ENCODE measurements around the gene PTGES3.
"Not testable (repeated sequence)": the region's sequence is repeated elsewhere in the genome, so short reads cannot be mapped to it uniquely, and the experiment has no call there.

The PTGES3 gene

DNA sequence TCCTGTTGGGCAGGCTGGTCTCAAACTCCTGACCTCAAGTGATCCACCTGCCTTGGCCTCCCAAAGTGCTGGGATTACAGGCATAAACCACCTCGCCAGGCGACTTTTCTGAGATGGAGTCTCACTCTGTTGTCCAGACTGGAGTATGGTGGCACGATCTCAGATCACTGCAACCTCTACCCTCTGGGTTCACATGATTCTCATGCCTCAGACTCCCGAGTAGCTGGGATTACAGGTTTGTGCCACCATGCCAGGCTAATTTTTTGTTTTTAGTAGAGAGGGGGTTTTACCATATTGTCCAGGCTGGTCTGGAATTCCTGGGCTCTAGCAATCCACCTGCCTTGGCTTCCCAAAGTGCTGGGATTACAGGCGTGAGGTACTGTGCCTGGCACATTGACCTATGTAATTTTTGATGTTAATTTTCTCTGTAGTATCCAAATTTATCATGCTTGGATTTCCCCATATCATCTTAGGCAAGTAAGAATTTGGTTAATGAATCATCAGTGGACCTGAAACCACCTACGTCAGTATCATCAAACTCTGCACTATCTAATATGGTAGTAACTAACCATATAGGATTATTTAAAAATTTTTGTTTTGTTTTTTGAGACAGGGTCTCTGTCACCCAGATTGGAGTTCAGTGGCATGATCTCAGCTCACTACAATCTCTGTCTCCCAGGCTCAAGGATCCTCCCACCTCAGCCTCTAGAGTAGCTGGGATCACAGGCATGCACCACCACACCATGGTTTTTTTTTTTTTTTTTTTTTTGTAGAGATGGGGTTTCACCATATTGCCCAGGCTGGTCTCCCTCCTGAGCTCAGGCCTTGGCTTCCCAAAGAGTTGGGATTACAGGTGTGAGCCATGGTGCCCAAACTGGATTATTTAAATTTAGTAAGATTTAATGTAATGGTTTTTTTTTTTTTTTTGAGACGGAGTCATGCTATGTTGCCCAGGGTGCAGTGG, 30.4 kb downstream of the PTGES3 start:
- DNase-seq (ENCODE audit: low spot score), result no peak

DNA sequence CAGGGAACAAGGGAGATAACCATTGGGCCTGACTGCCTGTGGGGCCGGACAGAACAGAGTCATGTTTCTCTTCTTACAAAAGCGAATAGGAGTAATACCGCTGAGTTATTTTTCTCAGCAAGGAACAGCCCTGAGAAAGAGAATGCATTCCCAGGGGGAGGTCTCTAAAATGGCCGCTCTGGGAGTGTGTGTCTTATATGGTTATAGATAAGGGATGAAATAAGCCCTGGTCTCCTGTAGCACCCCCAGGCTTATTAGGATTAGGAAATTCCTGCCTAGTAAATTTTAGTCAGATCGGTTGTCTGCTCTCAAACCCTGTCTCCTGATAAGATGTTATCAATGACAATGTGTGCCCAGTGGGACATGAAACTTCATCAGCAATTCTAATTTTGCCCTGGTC, 34.3 kb downstream of the PTGES3 start:
- not testable (repeated sequence) for DNase-seq (ENCODE audit: low spot score)

DNA sequence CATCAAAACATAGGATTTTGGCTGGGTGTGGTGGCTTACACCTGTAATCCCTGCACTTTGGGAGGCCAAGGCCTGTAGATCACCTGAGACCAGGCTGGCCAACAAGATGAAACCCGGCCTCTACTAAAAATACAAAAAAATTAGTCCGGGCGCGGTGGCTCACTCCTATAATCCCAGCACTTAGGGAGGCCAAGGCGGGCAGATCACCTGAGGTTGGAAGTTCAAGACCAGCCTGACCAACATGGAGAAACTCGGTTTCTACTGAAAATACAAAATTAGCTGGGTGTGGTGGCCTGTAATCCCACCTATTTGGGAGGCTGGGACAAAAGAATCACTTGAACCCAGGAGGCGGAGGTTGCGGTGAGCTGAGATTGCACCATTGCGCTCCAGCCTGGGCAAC, 40.1 kb downstream of the PTGES3 start:
- DNase-seq (ENCODE audit: low spot score), result not testable (repeated sequence)

DNA sequence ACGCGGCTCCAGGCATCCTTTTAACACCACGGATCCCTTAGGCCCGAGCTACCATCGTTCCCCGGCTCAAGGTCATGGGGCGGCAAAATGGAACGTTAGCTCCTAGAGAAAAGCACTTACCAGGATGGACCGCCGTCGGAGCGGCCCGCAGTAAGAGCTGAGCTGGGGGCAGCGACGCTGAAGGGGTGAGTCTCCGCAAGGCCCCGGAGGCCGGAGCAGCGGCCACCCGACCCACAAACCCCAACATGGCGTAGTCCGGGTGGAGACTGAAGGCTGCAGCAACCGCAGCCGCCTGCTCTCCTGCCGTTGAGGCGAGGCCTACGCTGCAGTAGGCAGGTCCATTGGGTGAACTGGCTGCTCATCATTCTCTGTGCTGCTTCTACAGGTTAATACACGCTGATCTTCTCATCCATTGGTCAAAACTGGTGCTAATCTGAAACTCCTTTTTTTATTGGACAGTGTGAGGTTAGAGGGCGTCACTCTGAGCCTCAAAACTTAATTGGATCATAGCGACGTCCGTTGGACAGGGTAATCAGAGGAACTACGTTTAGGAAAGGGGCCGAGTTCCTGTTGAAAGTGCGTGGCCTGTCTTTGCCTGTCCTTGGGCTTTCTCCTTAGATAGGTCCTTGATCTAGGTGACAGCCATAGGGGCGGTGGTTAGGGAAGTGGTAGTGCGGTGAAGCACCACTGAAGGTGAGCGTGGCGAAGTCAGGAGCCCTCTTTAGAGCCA, 42.2 kb downstream of the PTGES3 start, which contains the start of gene ATP5F1B:
TSS of gene ATP5F1B (minus strand) at position 268 of the 730 bp plus-strand sequence. CDS start at position 247, 21 bp downstream.
- peak; percentile 98 for DNase-seq (ENCODE audit: low spot score)

DNA sequence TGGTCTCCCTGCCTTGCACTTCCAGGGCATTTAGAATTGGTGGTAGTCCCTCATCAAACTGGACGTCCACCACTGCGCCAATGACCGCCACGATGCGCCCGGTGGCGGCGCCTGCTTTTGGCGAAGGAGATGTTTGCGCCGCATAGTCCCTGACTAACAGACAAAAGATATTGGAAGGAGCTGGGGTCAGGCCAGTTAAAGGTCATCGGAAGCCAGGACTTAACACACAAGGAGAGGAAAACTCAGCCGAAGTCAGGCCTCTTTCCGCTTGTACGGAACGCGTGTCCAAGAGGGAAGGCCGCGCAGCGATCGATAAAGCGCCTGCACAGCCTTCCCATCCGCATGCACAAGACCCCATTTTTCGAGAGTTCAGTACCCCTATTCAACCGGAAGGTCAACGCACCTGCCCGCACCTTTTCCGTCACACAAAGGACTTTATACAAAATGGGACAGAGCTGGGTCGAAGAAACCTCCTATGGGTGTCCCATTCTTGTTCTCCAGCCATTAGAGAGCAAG, 42.8 kb downstream of the PTGES3 start:
- no peak for DNase-seq (ENCODE audit: low spot score)

DNA sequence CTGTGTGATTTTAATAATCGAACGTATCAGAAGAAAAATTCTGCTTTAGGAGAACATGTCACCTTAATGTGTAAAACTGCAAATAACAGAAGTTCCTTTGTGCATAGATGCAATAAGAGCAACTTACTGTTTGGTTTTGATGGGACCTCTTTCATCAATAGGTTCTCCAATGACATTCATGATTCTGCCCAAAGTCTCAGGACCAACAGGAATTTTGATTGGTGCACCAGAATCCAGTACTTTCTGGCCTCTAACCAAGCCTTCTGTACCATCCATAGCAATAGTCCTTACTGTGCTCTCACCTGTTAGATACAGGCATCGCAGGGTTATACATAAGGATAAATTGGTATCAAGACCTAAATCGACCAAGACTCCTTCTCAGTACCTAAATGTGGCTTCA, 43.4 kb downstream of the PTGES3 start:
- DNase-seq (ENCODE audit: low spot score), result no peak

DNA sequence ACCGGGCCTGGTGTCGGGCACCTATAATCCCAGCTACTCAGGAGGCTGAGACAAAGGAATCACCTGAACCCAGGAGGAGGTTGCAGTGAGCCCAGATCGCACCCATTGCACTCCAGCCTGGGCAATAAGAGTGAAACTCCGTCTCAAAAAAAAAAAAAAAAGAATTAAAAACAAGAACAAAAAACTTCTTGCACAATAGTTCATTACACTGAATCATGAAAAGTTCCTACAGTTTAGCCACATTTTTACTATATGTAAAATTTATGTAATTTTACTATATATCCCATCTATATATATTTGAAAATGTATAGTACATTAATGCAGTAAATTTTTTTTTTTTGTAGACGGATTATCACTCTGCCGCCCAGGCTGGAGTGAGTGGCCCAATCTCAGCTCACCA, 46.9 kb downstream of the PTGES3 start:
- no peak for DNase-seq (ENCODE audit: low spot score)

DNA sequence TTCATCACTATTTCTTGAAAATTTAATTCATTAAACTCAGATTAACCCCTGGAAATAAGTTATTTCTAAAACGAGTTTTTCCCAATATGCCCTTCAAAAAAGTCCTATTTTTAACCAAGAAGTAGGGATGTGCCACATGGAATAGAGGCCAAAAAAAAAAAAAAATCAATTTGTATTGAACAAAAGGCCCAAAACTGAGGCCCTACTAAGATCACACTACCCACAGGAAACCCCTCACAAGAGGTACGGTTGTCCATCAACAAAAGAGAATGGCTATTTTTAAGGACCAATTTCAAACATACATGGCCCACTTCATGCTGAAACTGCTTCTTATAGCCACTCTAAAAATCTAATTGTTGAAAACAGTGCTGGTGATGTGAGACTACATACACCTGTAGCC, 50.5 kb downstream of the PTGES3 start:
- no peak for DNase-seq (ENCODE audit: low spot score)

DNA sequence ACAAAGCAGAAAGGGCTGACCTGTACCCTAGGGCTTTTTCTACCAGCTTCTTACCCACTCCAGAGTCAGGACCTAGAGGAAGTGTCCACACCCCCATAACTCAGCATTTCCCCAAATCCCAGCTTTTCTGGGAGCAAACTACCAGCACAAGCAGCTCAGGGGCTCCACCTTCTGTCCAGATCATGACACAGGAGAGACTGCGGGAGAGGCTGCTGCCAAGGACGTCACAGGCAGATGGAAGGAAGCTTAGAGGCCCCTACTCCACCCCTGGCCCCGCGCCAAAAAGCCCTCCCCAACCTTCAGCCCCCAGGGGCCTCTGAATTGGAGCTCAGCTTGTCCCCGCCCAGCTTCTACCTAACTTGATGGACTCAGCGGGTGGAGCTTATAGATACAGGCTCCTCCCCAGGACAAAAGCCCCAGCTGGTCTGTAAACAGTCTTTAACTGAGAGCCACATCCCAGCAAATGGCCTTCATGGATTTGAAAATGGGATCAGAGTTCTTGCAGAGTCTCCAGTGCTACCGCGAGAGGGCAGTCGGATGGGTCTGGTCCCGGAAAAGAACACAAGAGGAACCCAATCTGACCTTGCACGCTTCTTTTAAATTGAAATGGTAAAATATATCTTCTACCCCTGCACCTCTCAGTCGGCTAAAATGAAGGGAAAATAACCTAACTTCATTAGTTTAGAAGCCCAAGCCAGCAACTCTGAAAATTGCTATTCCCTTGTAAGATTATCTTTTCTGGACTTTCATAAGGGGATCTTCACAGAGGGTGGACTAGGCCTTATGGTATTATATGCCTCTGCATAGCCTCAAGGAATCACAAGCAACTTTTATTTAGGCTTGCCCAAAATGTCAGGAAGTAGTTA, 51.2 kb downstream of the PTGES3 start:
- DNase-seq (ENCODE audit: low spot score), result peak; percentile 99

DNA sequence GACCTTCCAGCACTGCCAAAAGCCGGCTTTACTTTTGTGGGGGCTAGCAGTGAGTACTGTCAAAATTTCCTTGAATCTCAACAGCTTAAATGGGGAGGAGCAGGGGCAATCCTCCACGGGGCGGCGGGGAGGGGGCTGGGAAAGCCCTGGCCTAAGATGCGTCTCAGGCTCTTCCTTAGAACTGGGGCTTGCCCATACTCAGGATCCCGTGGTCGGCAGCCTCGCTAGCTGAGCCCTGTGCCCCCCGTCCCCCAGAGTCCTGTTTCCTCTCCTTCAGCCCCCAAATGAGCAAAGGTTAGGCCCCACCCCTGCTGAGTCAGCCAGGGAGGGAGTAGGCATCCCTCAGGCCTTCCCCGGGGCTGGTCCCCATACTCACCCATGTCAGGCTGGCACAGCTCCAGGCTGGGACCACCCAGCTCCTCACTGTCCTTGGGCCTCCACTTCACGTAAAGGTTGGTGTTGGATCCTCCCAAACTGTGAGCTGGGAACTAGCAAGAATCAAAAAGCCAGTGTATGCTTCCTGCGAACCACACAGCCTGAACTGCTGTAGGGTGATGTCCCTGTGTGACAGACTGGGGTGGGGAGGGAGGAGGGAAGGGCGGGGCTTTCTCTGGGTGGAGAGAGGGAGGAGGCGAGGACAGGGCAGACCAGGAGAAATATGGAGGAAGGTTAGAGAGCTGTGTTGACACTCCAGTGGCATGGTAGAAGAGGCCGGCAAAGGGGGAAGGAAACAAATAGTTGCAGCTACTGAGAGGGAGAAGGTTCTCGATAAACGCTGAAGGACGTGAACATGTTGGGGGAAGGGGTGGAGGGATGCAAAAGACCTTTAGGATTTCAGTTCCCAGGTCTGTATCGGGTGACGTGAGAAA, 52.0 kb downstream of the PTGES3 start:
- peak; percentile 92 for DNase-seq (ENCODE audit: low spot score)

DNA sequence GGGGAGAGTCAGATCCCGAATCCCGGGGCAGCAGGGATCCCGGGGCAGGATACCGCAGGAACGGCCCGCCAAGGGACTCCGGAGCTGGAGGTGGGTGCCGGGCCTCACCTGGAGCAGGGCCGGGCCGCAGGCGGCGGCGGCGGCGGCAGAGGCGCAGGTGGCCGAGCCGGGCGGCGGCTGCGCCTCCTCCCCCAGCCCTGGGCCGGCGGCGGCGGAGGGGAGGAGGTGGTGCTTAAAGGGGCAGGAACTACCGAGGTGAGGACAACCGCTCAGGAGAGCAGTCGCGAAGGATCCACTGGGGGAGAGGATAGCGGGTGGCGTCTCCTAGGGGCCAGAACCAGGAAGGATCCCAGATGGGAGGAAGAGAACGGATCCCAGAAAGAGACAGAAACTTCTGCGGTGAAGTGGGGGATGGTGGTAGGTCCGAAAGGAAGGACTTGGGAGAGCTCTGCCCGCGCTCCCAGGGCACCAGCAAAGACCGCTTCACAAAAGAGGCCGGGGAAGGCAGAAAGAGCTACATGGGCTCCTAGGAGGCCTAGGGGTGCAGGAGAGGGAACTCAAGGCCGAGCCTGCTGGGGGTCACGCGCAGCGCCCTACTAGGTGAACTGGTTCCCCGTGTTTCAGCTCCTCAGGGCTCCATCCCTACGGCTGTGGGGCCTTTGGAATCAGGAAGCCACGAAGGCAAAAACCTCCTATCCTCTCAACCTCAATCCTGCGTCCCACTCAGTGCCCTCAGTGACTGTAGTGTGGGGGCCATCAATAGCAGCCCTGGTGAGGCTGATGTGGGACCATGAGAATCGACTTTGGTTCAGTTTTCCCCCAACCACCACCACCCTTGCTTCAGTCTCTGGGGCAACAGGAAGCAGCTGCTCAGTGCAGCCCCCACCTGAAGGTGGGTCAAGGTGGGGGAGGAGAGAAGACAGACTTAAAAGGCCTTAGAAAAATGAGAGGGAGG, 53.0 kb downstream of the PTGES3 start:
- peak; percentile 91 for DNase-seq (ENCODE audit: low spot score)

DNA sequence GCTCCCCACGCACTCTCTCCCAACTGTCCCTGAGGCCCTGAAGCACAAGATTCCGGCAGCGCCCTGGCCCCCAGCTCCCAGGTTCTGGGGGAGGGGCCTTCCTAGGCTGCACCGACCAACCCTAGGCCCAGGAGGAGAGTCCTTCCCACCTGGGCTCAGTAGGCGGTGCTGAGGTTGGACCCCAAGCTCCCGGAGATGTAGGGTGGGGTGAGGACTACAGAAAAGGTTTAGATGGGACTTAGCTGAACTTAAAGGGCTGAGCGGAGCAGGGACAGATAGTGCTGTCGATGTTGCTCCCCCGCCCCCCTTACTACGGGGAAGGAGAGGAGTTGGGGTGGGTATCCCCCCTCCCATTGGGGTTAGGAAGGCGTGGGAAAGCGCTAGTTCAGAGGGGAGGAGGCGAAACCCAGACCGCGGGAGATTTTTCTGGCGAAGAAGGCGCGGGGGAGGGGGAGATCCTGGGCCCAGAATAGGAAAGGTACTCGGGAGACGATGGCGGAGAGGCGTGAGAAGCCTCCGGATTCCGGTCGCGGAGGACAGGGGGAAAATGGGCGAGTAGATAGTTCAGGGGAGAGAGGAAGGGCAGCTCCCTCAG, 53.7 kb downstream of the PTGES3 start:
- no peak for DNase-seq (ENCODE audit: low spot score)

DNA sequence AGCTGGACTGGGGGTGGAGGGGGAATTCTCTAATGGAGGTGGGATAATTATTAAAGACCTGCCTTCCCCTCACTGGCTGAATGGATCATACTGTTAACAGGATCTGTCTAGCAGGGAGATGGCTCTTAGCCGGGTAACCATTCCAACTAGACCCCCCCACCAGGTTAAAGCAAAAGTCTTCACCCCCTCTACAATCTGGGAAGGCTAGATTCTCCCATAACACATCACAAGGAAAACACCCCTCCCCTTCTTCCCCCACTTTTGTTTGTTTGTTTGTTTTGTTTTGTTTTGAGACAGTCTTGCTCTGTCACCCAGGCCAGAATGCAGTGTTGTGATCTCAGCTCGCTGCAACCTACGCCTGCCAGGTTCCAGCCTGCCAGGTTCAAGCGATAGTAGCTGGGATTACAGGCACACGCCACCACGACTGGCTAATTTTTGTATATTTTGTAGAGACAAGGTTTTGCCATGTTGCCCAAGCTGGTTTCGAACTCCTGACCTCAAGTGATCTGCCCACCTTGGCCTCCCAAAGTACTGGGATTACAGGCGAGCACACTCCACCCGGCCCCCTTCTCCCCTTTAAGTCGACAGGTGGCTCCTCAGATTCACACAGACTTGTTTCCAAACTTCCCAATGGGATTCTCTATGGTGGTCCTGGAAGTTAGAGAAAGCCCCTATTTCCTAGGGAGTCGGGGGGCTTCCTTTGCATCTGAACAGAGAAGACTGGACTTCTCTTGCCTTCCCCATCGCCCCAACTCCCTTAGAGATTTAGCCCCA, 54.4 kb downstream of the PTGES3 start:
- DNase-seq (ENCODE audit: low spot score), result no peak

DNA sequence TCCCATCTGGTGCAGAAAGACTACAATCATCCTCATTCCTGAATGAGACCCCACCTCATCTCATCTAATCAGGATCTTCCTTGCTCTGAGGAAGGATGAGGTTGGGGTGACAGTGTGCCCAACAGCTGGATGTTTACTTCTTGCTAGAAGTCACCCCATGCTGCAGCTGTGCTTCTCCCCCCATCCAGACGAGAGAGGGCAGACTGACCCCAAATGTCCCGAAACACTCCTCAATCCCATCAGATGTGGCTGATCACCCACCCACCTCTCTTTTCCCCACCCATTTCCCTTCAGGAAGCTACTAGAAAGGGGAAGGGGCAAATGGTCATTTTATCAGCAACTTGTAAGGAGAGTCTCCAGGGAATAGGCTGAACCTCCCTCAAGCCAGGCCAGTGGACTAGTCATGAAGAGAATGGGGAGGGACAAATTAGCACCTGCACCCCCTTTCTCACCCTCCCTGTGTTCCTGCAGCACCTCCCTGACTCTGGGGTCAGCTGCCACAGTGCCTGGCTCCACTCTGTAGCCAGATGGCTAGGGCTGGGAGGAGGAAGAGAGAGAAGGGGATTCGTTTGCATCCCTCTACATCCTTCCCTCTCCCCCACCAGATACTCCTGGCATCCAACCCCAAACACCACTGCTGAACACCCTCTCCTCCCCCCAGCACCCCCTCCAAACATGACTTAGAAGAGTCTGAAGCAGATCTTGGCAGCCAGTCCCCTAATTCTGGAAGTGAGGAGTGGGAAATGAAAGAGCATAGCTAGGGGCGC, 55.2 kb downstream of the PTGES3 start:
- no peak for DNase-seq (ENCODE audit: low spot score)

DNA sequence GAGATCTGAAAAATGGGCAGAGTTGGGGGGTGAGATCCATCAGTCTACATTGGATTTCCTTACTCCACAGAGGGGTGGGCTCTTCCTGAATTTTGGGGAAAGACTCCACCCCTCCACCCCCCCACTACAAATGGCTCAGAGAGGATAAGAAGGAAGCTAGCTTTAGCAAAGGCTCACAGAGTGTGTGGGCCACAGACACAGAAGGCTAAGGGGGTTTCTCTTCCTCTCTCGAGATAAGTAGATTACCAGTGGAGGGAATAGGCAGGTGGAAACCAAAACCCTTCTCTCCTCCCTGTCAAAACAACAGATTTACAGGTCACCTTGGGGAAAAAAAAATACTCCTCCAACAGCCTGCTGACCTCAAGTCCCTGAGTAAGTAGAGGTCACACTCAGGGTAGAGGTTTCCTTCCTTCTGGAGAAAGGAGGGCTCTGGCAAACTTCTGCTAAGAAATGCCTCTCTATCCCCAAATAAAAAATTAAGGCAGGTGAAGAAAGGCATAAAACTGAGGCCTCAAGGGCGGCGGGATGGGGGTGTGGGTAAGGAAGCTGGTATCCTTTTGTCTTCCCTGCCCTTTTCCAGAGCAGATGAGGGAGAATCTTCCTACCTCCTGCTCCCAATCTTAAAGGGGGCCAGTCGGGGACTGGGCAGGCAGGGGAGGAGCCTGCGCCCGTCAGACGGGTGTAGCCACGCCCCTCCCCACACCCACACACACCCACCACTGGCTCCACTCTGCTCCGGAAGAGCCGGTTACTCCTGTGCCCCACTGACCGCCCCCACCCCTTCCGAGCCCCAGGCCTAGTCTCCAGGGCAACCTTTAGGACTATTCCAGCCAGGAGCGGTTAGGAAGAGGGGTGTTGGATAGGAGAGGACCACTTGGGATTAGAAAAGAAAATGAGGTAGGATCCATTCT, 56.0 kb downstream of the PTGES3 start:
- DNase-seq (ENCODE audit: low spot score), result no peak

DNA sequence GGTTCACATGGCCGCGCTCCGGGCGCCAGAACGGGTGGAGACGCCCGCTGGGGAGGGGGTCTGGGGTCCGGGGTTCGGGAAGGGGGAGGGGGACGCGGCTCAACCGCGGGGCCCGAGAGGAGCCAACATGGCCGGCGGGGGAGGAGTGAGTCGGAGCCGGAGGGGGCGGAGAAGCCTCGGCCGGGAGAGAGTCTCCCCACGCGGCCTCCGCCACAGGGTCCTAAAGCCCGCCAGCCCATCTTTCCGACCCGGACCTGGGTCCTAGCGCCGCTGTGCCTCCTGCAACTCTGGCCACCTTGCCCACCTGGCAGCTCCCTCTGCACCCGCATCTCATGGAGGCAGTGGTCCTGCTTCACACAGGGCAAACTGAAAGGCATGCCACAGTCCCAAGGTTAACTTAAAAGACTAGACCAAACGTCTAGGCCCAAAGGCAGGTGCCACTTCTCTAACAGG, 57.9 kb downstream of the PTGES3 start, which contains the start of gene BAZ2A:
TSS of gene BAZ2A (minus strand) at position 147 of the 453 bp plus-strand sequence. CDS start 12,796 bp downstream, outside the sequence.
- peak; percentile 85 for DNase-seq (ENCODE audit: low spot score)

Data from COLO829 (cell line).